HCT116 (cell line): ENCODE results near the gene ARID5A. TPM values are rescaled to one million over a fixed set of nuclear protein-coding genes. Genes with fewer than 3 reads are reported as not detected.

Source experiments
- ATAC-seq: fragments of 200-7000 bp; cut with Tn5 transposase; 2 replicates; pipeline ENCODE4 v1.9.1; 2020; ENCODE audit warnings: mild to moderate bottlenecking, moderate library complexity
- BruUV-seq: library from RNA; stranded (reverse); fragments of 400-500 nt; replicated peaks from 2 replicates; lab custom pipeline; 2021; lab: Mats Ljungman, UMichigan
- CTCF ChIA-PET: fragments of 300-600 bp; sonication (Branson Sonifier 250); formaldehyde crosslinking; loops from one replicate; lab custom pipeline; 2021; ENCODE audit warnings: antibody characterized with exemption; lab: Charles Lee
- POLR2A ChIA-PET: fragments of 300-600, 350-600 bp; sonication (Branson Sonifier 250); formaldehyde crosslinking; loops from one replicate; lab custom pipeline; 2021; ENCODE audit warnings: antibody characterized with exemption; lab: Charles Lee
- RAD21 ChIA-PET, 2 experiments: fragments of 300-600 bp; sonication (Branson Sonifier 250); formaldehyde crosslinking; loops; one replicate each; lab custom pipeline; 2023; ENCODE audit warnings: low total read pairs in 2 of 2; ENCODE audit not compliant: uncharacterized antibody in 2 of 2, unreplicated experiment in 2 of 2, low non-redundant PET in 1 of 2; lab: Charles Lee
- DNase-seq: peaks from one replicate; pipeline ENCODE4 v3.0.0-alpha.2; 2010; ENCODE audit warnings: low read depth, low spot score
- H2AFZ ChIP-seq: fragments of 200-600 bp; shearing (Covaris generic), sonication (generic); 2 replicates; pipeline ENCODE4 v1.6.1; 2017; ENCODE audit warnings: low read depth, mixed run types, mixed read lengths, antibody characterized with exemption, low read length; ENCODE audit not compliant: poor library complexity, severe bottlenecking
- H3K27ac ChIP-seq: 2 replicates; pipeline ENCODE4 v1.5.1; 2012; ENCODE audit warnings: low read depth, low read length
- H3K27me3 ChIP-seq: fragments of 200-600 bp; sonication (generic); 2 replicates; pipeline ENCODE4 v1.6.1; 2016; ENCODE audit warnings: mixed run types, low read length, mixed read lengths; ENCODE audit not compliant: insufficient read depth
- H3K36me3 ChIP-seq, 2 experiments: fragments of 200-500 bp in 1 of 2; fragments of 200-600 bp in 1 of 2; sonication (Bioruptor generic) in 1 of 2; sonication (generic) in 1 of 2; 2 replicates each; pipeline versions ENCODE4 v1.5.1 to v1.6.1; 2014 to 2016; ENCODE audit warnings: low read length in 2 of 2, inconsistent platforms in 1 of 2, mixed read lengths in 1 of 2, mixed run types in 1 of 2; ENCODE audit not compliant: insufficient read depth in 2 of 2, control insufficient read depth in 1 of 2
- H3K4me1 ChIP-seq, 2 experiments: fragments of 200-600 bp in 1 of 2; sonication (generic) in 1 of 2; 2 replicates each; pipeline versions ENCODE4 v1.5.1 to v1.6.1; 2012 to 2017; ENCODE audit warnings: low read length in 2 of 2, inconsistent platforms in 1 of 2, mild to moderate bottlenecking in 1 of 2, mixed read lengths in 1 of 2, mixed run types in 1 of 2, moderate library complexity in 1 of 2; ENCODE audit not compliant: insufficient read depth in 2 of 2, control insufficient read depth in 1 of 2
- H3K4me2 ChIP-seq: fragments of 200-600 bp; sonication (generic); 2 replicates; pipeline ENCODE4 v1.6.1; 2017; ENCODE audit warnings: mixed run types, low read length, mixed read lengths
- H3K4me3 ChIP-seq, 2 experiments: fragments of 200-600 bp in 1 of 2; sonication (generic) in 1 of 2; replicated peaks in 1 of 2; 2 replicates each; pipeline ENCODE4 v1.5.1; 2011 to 2016; ENCODE audit warnings: low read length in 2 of 2, control low read depth in 1 of 2, low read depth in 1 of 2, mild to moderate bottlenecking in 1 of 2, mixed read lengths in 1 of 2, mixed run types in 1 of 2
- H3K79me2 ChIP-seq: fragments of 200-600 bp; sonication (generic); 2 replicates; pipeline ENCODE4 v1.6.1; 2017; ENCODE audit warnings: mild to moderate bottlenecking, mixed run types, low read length, moderate library complexity, mixed read lengths; ENCODE audit not compliant: insufficient read depth
- H3K9ac ChIP-seq: fragments of 200-600 bp; sonication (generic); 2 replicates; pipeline ENCODE4 v1.6.1; 2016; ENCODE audit warnings: low read length, mixed read lengths
- H3K9me2 ChIP-seq: fragments of 200-600 bp; sonication (generic), shearing (Covaris generic); 2 replicates; pipeline ENCODE4 v1.6.1; 2017; ENCODE audit warnings: mixed run types, mild to moderate bottlenecking, moderate library complexity; ENCODE audit not compliant: insufficient read depth
- H3K9me3 ChIP-seq, 2 experiments: fragments of 200-500 bp in 1 of 2; fragments of 200-600 bp in 1 of 2; sonication (Bioruptor generic) in 1 of 2; sonication (generic) in 1 of 2; 2 replicates each; pipeline ENCODE4 v1.6.1; 2014 to 2017; ENCODE audit warnings: low read length in 2 of 2, mixed read lengths in 2 of 2, inconsistent platforms in 1 of 2, low read depth in 1 of 2, mild to moderate bottlenecking in 1 of 2, mixed run types in 1 of 2, moderate library complexity in 1 of 2; ENCODE audit not compliant: control insufficient read depth in 1 of 2, insufficient read depth in 1 of 2
- H4K20me1 ChIP-seq: fragments of 200-600 bp; sonication (generic), shearing (Covaris generic); 2 replicates; pipeline ENCODE4 v1.6.1; 2017; ENCODE audit warnings: mixed run types, mild to moderate bottlenecking, moderate library complexity; ENCODE audit not compliant: insufficient read depth
- ATF3 ChIP-seq: IDR thresholded peaks from 2 replicates; pipeline ENCODE4 v1.6.1; 2012
- CEBPB ChIP-seq: IDR thresholded peaks from 2 replicates; pipeline ENCODE4 v1.6.1; 2012; ENCODE audit warnings: low read depth
- EZH2 ChIP-seq: fragments of 200-600 bp; sonication (generic); IDR thresholded peaks from 2 replicates; pipeline ENCODE4 v1.6.1; 2017; ENCODE audit warnings: antibody characterized with exemption, mixed run types
- JUND ChIP-seq: IDR thresholded peaks from 2 replicates; pipeline ENCODE4 v1.6.1; 2012
- MAX ChIP-seq: IDR thresholded peaks from 2 replicates; pipeline ENCODE4 v1.6.1; 2012
- POLR2A ChIP-seq: IDR thresholded peaks from 2 replicates; pipeline ENCODE4 v1.7.0; 2011; ENCODE audit warnings: borderline replicate concordance; ENCODE audit not compliant: insufficient read depth, insufficient read length; ENCODE audit errors: extremely low read depth
- POLR2AphosphoS5 ChIP-seq: IDR thresholded peaks from 2 replicates; pipeline ENCODE4 v1.6.1; 2011; ENCODE audit warnings: mild to moderate bottlenecking, low read depth, low read length, moderate library complexity
- RAD21 ChIP-seq: IDR thresholded peaks from 2 replicates; pipeline ENCODE4 v1.6.1; 2012; ENCODE audit warnings: low read depth, mild to moderate bottlenecking
- YY1 ChIP-seq: IDR thresholded peaks from 2 replicates; pipeline ENCODE4 v1.6.1; 2011; ENCODE audit warnings: low read length, low read depth, moderate library complexity, mild to moderate bottlenecking; ENCODE audit not compliant: insufficient replicate concordance; ENCODE audit errors: extremely low read depth
- ZBTB33 ChIP-seq: IDR thresholded peaks from 2 replicates; pipeline ENCODE4 v1.6.1; 2011; ENCODE audit warnings: mild to moderate bottlenecking, low read length, moderate library complexity; ENCODE audit not compliant: insufficient replicate concordance; ENCODE audit errors: extremely low read depth
- intact Hi-C: fragments of 100-400 bp; cut with micrococcal nuclease; formaldehyde crosslinking; loops from 2 replicates; pipeline ENCODE4 v1.10.0; 2022
- total RNA-seq: library from RNA; stranded (reverse); gene quantifications from one replicate; pipeline ENCODE4 v1.2.1, GENCODE V29; 2021; ENCODE audit not compliant: unreplicated experiment
- TF ChIP-seq, protein P1 (sequence below), 3 experiments: fragments of 200-600 bp in 1 of 3; sonication (generic) in 1 of 3; IDR thresholded peaks in 2 of 3; conservative IDR thresholded peaks in 1 of 3; 2 replicates each; pipeline ENCODE4 v1.5.1; 2012 to 2017; ENCODE audit warnings: low read depth in 2 of 3, low read length in 2 of 3, antibody characterized with exemption in 1 of 3, borderline replicate concordance in 1 of 3, control low read depth in 1 of 3, mild to moderate bottlenecking in 1 of 3, mixed read lengths in 1 of 3, mixed run types in 1 of 3, moderate library complexity in 1 of 3; ENCODE audit not compliant: insufficient read depth in 1 of 3

Gene ARID5A
- total RNA-seq, 1 experiment from 2014 or later, result 8.2 TPM

DNA sequence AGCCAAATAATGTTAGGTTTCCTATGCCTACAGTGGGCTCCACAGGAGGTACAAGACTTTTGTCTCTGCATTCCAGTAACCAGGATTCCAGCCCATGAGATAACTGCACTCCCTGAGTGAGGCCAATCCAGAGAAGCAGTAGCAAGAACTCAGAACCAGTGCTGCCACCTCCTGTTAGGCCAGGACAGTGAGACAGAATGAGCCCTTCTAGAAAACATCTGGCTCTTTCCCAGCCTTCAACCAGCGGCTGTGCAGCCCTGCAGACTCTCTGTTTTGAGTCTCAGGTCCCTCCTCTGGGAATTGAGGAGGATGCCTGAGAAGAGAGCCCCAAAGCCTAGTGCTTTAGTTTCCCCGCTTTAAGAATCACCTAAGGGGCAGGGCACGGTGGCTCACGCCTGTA lies 44.2 kb downstream of the ARID5A start:
- H3K4me1 ChIP-seq, result no peaks in the 10 kb centered on the region
- no peak for TF ChIP-seq POLR2A
- TF ChIP-seq JUND, result no peak
- TF ChIP-seq ATF3, result no peak
- no peak for TF ChIP-seq EZH2
- no peak for TF ChIP-seq ZBTB33
- no peak for TF ChIP-seq CEBPB
- no peak for TF ChIP-seq MAX
- TF ChIP-seq POLR2AphosphoS5, result no peak
- no peak for TF ChIP-seq YY1
- TF ChIP-seq, protein P1, sequence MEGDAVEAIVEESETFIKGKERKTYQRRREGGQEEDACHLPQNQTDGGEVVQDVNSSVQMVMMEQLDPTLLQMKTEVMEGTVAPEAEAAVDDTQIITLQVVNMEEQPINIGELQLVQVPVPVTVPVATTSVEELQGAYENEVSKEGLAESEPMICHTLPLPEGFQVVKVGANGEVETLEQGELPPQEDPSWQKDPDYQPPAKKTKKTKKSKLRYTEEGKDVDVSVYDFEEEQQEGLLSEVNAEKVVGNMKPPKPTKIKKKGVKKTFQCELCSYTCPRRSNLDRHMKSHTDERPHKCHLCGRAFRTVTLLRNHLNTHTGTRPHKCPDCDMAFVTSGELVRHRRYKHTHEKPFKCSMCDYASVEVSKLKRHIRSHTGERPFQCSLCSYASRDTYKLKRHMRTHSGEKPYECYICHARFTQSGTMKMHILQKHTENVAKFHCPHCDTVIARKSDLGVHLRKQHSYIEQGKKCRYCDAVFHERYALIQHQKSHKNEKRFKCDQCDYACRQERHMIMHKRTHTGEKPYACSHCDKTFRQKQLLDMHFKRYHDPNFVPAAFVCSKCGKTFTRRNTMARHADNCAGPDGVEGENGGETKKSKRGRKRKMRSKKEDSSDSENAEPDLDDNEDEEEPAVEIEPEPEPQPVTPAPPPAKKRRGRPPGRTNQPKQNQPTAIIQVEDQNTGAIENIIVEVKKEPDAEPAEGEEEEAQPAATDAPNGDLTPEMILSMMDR (IDR thresholded peaks at IDR 0.05 in 2 of 3, conservative IDR thresholded peaks at IDR 0.05 in 1 of 3; ENCODE audit: borderline replicate concordance in 1 of 3, insufficient read depth in 1 of 3, low read depth in 2 of 3, low read length in 2 of 3), result peak; percentile 39 to 68 (median 61); a peak in 5 of 6 replicates
- TF ChIP-seq RAD21, result peak; percentile 71
- H3K79me2 ChIP-seq, result no peaks in the 10 kb centered on the region
- intact Hi-C loops, result loop anchor here (1.0 kb wide), 1 partner anchor 30 kb away; no protein-coding TSS in a partner anchor
- H3K36me3 ChIP-seq, result no peaks in the 10 kb centered on the region
- POLR2A ChIA-PET, result no interaction called here
- no peaks in the 10 kb centered on the region for H3K27me3 ChIP-seq
- no TSS peak for BruUV-seq
- DNase-seq, result peak; percentile 16
- H2AFZ ChIP-seq, result no peak overlapping the region
- ATAC-seq, result peak; percentile 95
- H3K9me3 ChIP-seq, result no peaks in the 10 kb centered on the region
- no peaks in the 10 kb centered on the region for H3K9me2 ChIP-seq
- no peak overlapping the region for H3K4me3 ChIP-seq
- H4K20me1 ChIP-seq, result no peaks in the 10 kb centered on the region
- RAD21 ChIA-PET, result no interaction called here
- H3K9ac ChIP-seq, result no peak overlapping the region
- H3K4me2 ChIP-seq, result no peak overlapping the region
- H3K27ac ChIP-seq, result no peak overlapping the region
- CTCF ChIA-PET, result interaction anchor here (2.3 kb wide), 1 partner anchor 31 kb away, joined by 14 read pairs; no protein-coding TSS in a partner anchor
